ENCODE data around the gene MARCHF3.

The MARCHF3 gene

GRCh38 chr5:126928041-126928440 is 102.3 kb downstream of the MARCHF3 start:
- Histone ChIP-seq H3K36me3 (ENCODE audit: control insufficient read depth, insufficient read depth, low read length) (no peaks in the 10 kb centered on the region), H3K4me1 (ENCODE audit: control insufficient read depth, low read depth, low read length) (no peaks in the 10 kb centered on the region), H3K9ac (ENCODE audit: low read length) (no peak overlapping the region), H3K79me1 (ENCODE audit: low read length) (no peaks in the 10 kb centered on the region), H2BK120ac (ENCODE audit: low read depth, low read length) (no peak overlapping the region), H2BK5ac (ENCODE audit: low read length) (no peak overlapping the region), H3K4me3 (ENCODE audit: low read length) (no peak overlapping the region), H3K4ac (ENCODE audit: low read depth, low read length) (no peak overlapping the region), H3K27ac (ENCODE audit: low read depth, low read length) (no peak overlapping the region), H3K23ac (ENCODE audit: low read length) (no peak overlapping the region), H2AK5ac (ENCODE audit: low read length) (no peak overlapping the region), H4K5ac (ENCODE audit: low read length) (no peak overlapping the region), H3K56ac (ENCODE audit: low read length) (no peak overlapping the region), H3K27me3 (ENCODE audit: insufficient read depth, low read length, poor library complexity) (no peaks in the 10 kb centered on the region), H3K4me2 (ENCODE audit: low read length) (no peak overlapping the region), H2BK15ac (replicated peaks; ENCODE audit: low read depth) (no peak overlapping the region), H3K79me2 (ENCODE audit: control insufficient read depth, insufficient read depth, low read length) (no peaks in the 10 kb centered on the region), H3K18ac (ENCODE audit: low read length) (no peak overlapping the region), H4K8ac (ENCODE audit: low read depth, low read length) (no peak overlapping the region)
- no peak for DNase-seq
- no CpG with 5 or more reads among the region's 3 CpGs for WGBS (ENCODE audit: extremely low coverage, insufficient coverage, low lambda C conversion rate)

GRCh38 chr5:126927429-126927828 is 102.9 kb downstream of the MARCHF3 start:
- DNase-seq = no peak
- Histone ChIP-seq H4K8ac (ENCODE audit: low read depth, low read length) (no peak overlapping the region), H3K4me1 (ENCODE audit: control insufficient read depth, low read depth, low read length) (no peaks in the 10 kb centered on the region), H3K23ac (ENCODE audit: low read length) (no peak overlapping the region), H3K27me3 (ENCODE audit: insufficient read depth, low read length, poor library complexity) (no peaks in the 10 kb centered on the region), H3K18ac (ENCODE audit: low read length) (no peak overlapping the region), H3K9ac (ENCODE audit: low read length) (no peak overlapping the region), H2BK15ac (replicated peaks; ENCODE audit: low read depth) (no peak overlapping the region), H3K79me2 (ENCODE audit: control insufficient read depth, insufficient read depth, low read length) (no peaks in the 10 kb centered on the region), H3K27ac (ENCODE audit: low read depth, low read length) (no peak overlapping the region), H3K56ac (ENCODE audit: low read length) (no peak overlapping the region), H3K4me2 (ENCODE audit: low read length) (no peak overlapping the region), H2AK5ac (ENCODE audit: low read length) (no peak overlapping the region), H2BK120ac (ENCODE audit: low read depth, low read length) (no peak overlapping the region), H2BK5ac (ENCODE audit: low read length) (no peak overlapping the region), H3K79me1 (ENCODE audit: low read length) (no peaks in the 10 kb centered on the region), H3K4me3 (ENCODE audit: low read length) (no peak overlapping the region), H3K36me3 (ENCODE audit: control insufficient read depth, insufficient read depth, low read length) (no peaks in the 10 kb centered on the region), H3K4ac (ENCODE audit: low read depth, low read length) (no peak overlapping the region), H4K5ac (ENCODE audit: low read length) (no peak overlapping the region)
- WGBS (ENCODE audit: extremely low coverage, insufficient coverage, low lambda C conversion rate) = no CpG with 5 or more reads among the region's 1 CpG

GRCh38 chr5:126926187-126926586 is 104.2 kb downstream of the MARCHF3 start:
- Histone ChIP-seq H3K9ac (ENCODE audit: low read length) (no peak overlapping the region), H3K4me3 (ENCODE audit: low read length) (no peak overlapping the region), H3K27me3 (ENCODE audit: insufficient read depth, low read length, poor library complexity) (no peaks in the 10 kb centered on the region), H3K27ac (ENCODE audit: low read depth, low read length) (no peak overlapping the region), H4K8ac (ENCODE audit: low read depth, low read length) (no peak overlapping the region), H3K79me2 (ENCODE audit: control insufficient read depth, insufficient read depth, low read length) (no peaks in the 10 kb centered on the region), H2BK5ac (ENCODE audit: low read length) (no peak overlapping the region), H4K5ac (ENCODE audit: low read length) (no peak overlapping the region), H3K36me3 (ENCODE audit: control insufficient read depth, insufficient read depth, low read length) (no peaks in the 10 kb centered on the region), H2AK5ac (ENCODE audit: low read length) (no peak overlapping the region), H2BK15ac (replicated peaks; ENCODE audit: low read depth) (no peak overlapping the region), H3K23ac (ENCODE audit: low read length) (no peak overlapping the region), H3K4me1 (ENCODE audit: control insufficient read depth, low read depth, low read length) (no peaks in the 10 kb centered on the region), H3K4ac (ENCODE audit: low read depth, low read length) (no peak overlapping the region), H3K56ac (ENCODE audit: low read length) (no peak overlapping the region), H3K18ac (ENCODE audit: low read length) (no peak overlapping the region), H3K79me1 (ENCODE audit: low read length) (no peaks in the 10 kb centered on the region), H3K4me2 (ENCODE audit: low read length) (no peak overlapping the region), H2BK120ac (ENCODE audit: low read depth, low read length) (no peak overlapping the region)
- DNase-seq = no peak
- WGBS (ENCODE audit: extremely low coverage, insufficient coverage, low lambda C conversion rate) = 100% methylated on average over 1 of the region's 2 CpGs

GRCh38 chr5:126925482-126925881 is 104.9 kb downstream of the MARCHF3 start:
- Histone ChIP-seq H3K4me1 (ENCODE audit: control insufficient read depth, low read depth, low read length) (no peaks in the 10 kb centered on the region), H3K4me2 (ENCODE audit: low read length) (no peak overlapping the region), H3K4me3 (ENCODE audit: low read length) (no peak overlapping the region), H4K5ac (ENCODE audit: low read length) (no peak overlapping the region), H4K8ac (ENCODE audit: low read depth, low read length) (no peak overlapping the region), H3K79me2 (ENCODE audit: control insufficient read depth, insufficient read depth, low read length) (no peaks in the 10 kb centered on the region), H3K4ac (ENCODE audit: low read depth, low read length) (no peak overlapping the region), H3K27ac (ENCODE audit: low read depth, low read length) (no peak overlapping the region), H2BK120ac (ENCODE audit: low read depth, low read length) (no peak overlapping the region), H3K9ac (ENCODE audit: low read length) (no peak overlapping the region), H3K36me3 (ENCODE audit: control insufficient read depth, insufficient read depth, low read length) (no peaks in the 10 kb centered on the region), H3K27me3 (ENCODE audit: insufficient read depth, low read length, poor library complexity) (no peaks in the 10 kb centered on the region), H3K79me1 (ENCODE audit: low read length) (no peaks in the 10 kb centered on the region), H3K23ac (ENCODE audit: low read length) (no peak overlapping the region), H2AK5ac (ENCODE audit: low read length) (no peak overlapping the region), H3K56ac (ENCODE audit: low read length) (no peak overlapping the region), H2BK15ac (replicated peaks; ENCODE audit: low read depth) (no peak overlapping the region), H3K18ac (ENCODE audit: low read length) (no peak overlapping the region), H2BK5ac (ENCODE audit: low read length) (no peak overlapping the region)
- WGBS (ENCODE audit: extremely low coverage, insufficient coverage, low lambda C conversion rate) = no CpG with 5 or more reads among the region's 3 CpGs
- no peak for DNase-seq

- H2BK5ac ChIP-seq (ENCODE audit: low read length) = no peak overlapping the region
- H3K27ac ChIP-seq (ENCODE audit: low read depth, low read length) = no peak overlapping the region
Observed at GRCh38 chr5:126924331-126925033, 105.9 kb downstream of the MARCHF3 start.

More at GRCh38 chr5:126924331-126925033, 105.9 kb downstream of the MARCHF3 start:
- H3K79me1 ChIP-seq (ENCODE audit: low read length) = no peaks in the 10 kb centered on the region
- no peak overlapping the region for H3K4ac ChIP-seq (ENCODE audit: low read depth, low read length)
- no peak for DNase-seq
- no peaks in the 10 kb centered on the region for H3K79me2 ChIP-seq (ENCODE audit: control insufficient read depth, insufficient read depth, low read length)
- WGBS (ENCODE audit: extremely low coverage, insufficient coverage, low lambda C conversion rate) = no CpG with 5 or more reads among the region's 9 CpGs
- no peak overlapping the region for H3K4me3 ChIP-seq (ENCODE audit: low read length)
- H2BK15ac ChIP-seq (replicated peaks; ENCODE audit: low read depth) = no peak overlapping the region
- no peak overlapping the region for H2BK120ac ChIP-seq (ENCODE audit: low read depth, low read length)
- H3K56ac ChIP-seq (ENCODE audit: low read length) = no peak overlapping the region
- H3K9ac ChIP-seq (ENCODE audit: low read length) = no peak overlapping the region
- no peak overlapping the region for H4K8ac ChIP-seq (ENCODE audit: low read depth, low read length)
- H3K23ac ChIP-seq (ENCODE audit: low read length) = no peak overlapping the region
- no peak overlapping the region for H3K18ac ChIP-seq (ENCODE audit: low read length)
- H3K36me3 ChIP-seq (ENCODE audit: control insufficient read depth, insufficient read depth, low read length) = no peaks in the 10 kb centered on the region
- H4K5ac ChIP-seq (ENCODE audit: low read length) = no peak overlapping the region
- H3K27me3 ChIP-seq (ENCODE audit: insufficient read depth, low read length, poor library complexity) = no peaks in the 10 kb centered on the region
- H3K4me2 ChIP-seq (ENCODE audit: low read length) = no peak overlapping the region
- H2AK5ac ChIP-seq (ENCODE audit: low read length) = no peak overlapping the region
- H3K4me1 ChIP-seq (ENCODE audit: control insufficient read depth, low read depth, low read length) = no peaks in the 10 kb centered on the region

All from mesendoderm (in vitro differentiated cells).